GM23248 (cell line): ENCODE results near the gene PCBP3. TPM values are rescaled to one million over a fixed set of nuclear protein-coding genes. Genes with fewer than 3 reads are reported as not detected.

ENCODE experiments used
- DNase-seq: peaks from one replicate; pipeline ENCODE4 v3.0.0-alpha.2; 2015
- H2AFZ ChIP-seq: fragments of 200-600 bp; sonication (generic); 2 replicates; pipeline ENCODE4 v1.6.1; 2016; ENCODE audit warnings: antibody characterized with exemption
- H3F3A ChIP-seq: fragments of 200-600 bp; sonication (generic); 2 replicates; pipeline ENCODE4 v1.6.1; 2016; ENCODE audit warnings: mild to moderate bottlenecking, antibody characterized with exemption, mixed run types; ENCODE audit not compliant: insufficient read depth
- H3K27ac ChIP-seq: fragments of 200-600 bp; sonication (generic); 2 replicates; pipeline ENCODE4 v1.5.1; 2016; ENCODE audit warnings: mild to moderate bottlenecking
- H3K27me3 ChIP-seq: fragments of 200-600 bp; sonication (generic); replicated peaks from 2 replicates; pipeline ENCODE4 v1.6.1; 2016; ENCODE audit warnings: mild to moderate bottlenecking; ENCODE audit not compliant: insufficient read depth
- H3K36me3 ChIP-seq: fragments of 200-600 bp; sonication (generic); 2 replicates; pipeline ENCODE4 v1.6.1; 2016; ENCODE audit warnings: low read depth, mild to moderate bottlenecking
- H3K4me1 ChIP-seq: fragments of 200-600 bp; sonication (generic); 2 replicates; pipeline ENCODE4 v1.6.1; 2016; ENCODE audit warnings: mild to moderate bottlenecking; ENCODE audit not compliant: insufficient read depth
- H3K4me2 ChIP-seq: fragments of 200-600 bp; sonication (generic); one replicate; pipeline ENCODE4 v1.6.1; 2016; ENCODE audit warnings: mild to moderate bottlenecking; ENCODE audit not compliant: unreplicated experiment
- H3K4me3 ChIP-seq: fragments of 200-600 bp; sonication (generic); 2 replicates; pipeline ENCODE4 v1.5.1; 2016; ENCODE audit warnings: mild to moderate bottlenecking
- H3K79me2 ChIP-seq: fragments of 200-600 bp; sonication (generic); 2 replicates; pipeline ENCODE4 v1.6.1; 2016; ENCODE audit warnings: mild to moderate bottlenecking; ENCODE audit not compliant: insufficient read depth
- H3K9ac ChIP-seq: fragments of 200-600 bp; sonication (generic); 2 replicates; pipeline ENCODE4 v1.6.1; 2016; ENCODE audit warnings: mild to moderate bottlenecking
- H3K9me2 ChIP-seq: fragments of 200-600 bp; sonication (generic); 2 replicates; pipeline ENCODE4 v1.6.1; 2016; ENCODE audit warnings: mixed run types, mild to moderate bottlenecking, moderate library complexity; ENCODE audit not compliant: insufficient read depth
- H3K9me3 ChIP-seq: fragments of 200-600 bp; sonication (generic); one replicate; pipeline ENCODE4 v1.6.1; 2017; ENCODE audit warnings: low read depth
- H4K20me1 ChIP-seq: fragments of 200-600 bp; sonication (generic); 2 replicates; pipeline ENCODE4 v1.6.0; 2016; ENCODE audit not compliant: insufficient read depth
- EZH2 ChIP-seq: fragments of 200-600 bp; sonication (generic); IDR thresholded peaks from 2 replicates; pipeline ENCODE4 v1.6.1; 2018; ENCODE audit warnings: antibody characterized with exemption, mild to moderate bottlenecking; ENCODE audit not compliant: insufficient read depth, poor library complexity, severe bottlenecking
- EZH2phosphoT487 ChIP-seq: fragments of 200-600 bp; sonication (generic); IDR thresholded peaks from 2 replicates; pipeline ENCODE4 v1.6.1; 2018; ENCODE audit warnings: antibody characterized with exemption, moderate library complexity, mild to moderate bottlenecking, low read depth; ENCODE audit not compliant: insufficient read depth
- WGBS, 2 experiments: methylation state at CpG; one replicate each; pipeline ENCODE4 v1.1.6; 2015 to 2017; ENCODE audit warnings: low lambda C conversion rate in 2 of 2, low coverage in 1 of 2; ENCODE audit errors: missing lambda C conversion rate in 2 of 2; 5-methylcytosine and 5-hydroxymethylcytosine counted together
- in situ Hi-C: fragments of 300-500 bp; cut with MboI; formaldehyde crosslinking; loops from 2 replicates; pipeline ENCODE4 v1.15.0; 2020
- polyA plus RNA-seq: library from polyadenylated mRNA; unstranded; fragments of >200 nt; fragmentation: Nextera tagmentation; extraction: Ambion mirVana; gene quantifications from 2 replicates; pipeline ENCODE4 v1.2.1, GENCODE V29; 2016
- total RNA-seq: library from RNA; depleted of rRNA; stranded (reverse); fragments of >200 nt; shearing (Covaris generic); gene quantifications from 2 replicates; pipeline ENCODE4 v1.2.3, GENCODE V29; 2014

PCBP3 gene
- total and polyA plus RNA-seq, 2 experiments from 2014 or later = 0.32 to 1.3 TPM

- WGBS, 2 experiments = 64 to 69% methylated on average over 9 to 13 of the region's 13 CpGs
- Histone ChIP-seq H3F3A (peaks cover 12% of the 10 kb centered on the region; the same call in 1 of the 2 replicates), H3K9ac (no peak overlapping the region), H3K4me3 (no peak overlapping the region), H3K27me3 (no peaks in the 10 kb centered on the region; the same call in 1 of the 2 replicates), H4K20me1 (no peaks in the 10 kb centered on the region), H2AFZ (no peak overlapping the region), H3K9me3 (no peaks in the 10 kb centered on the region), H3K4me1 (no peaks in the 10 kb centered on the region), H3K79me2 (no peaks in the 10 kb centered on the region), H3K36me3 (no peaks in the 10 kb centered on the region), H3K9me2 (no peaks in the 10 kb centered on the region), H3K4me2 (no peak overlapping the region), H3K27ac (no peak overlapping the region)
- TF ChIP-seq EZH2phosphoT487 (no peak), EZH2 (no peak)
- no peak for DNase-seq
- in situ Hi-C loops = no loop called here
These were observed 5.6 kb upstream of the PCBP3 start for GRCh38 chr21:45637883-45638282.

- Histone ChIP-seq H3K4me1 (no peaks in the 10 kb centered on the region), H3K4me3 (no peak overlapping the region), H3K9ac (no peak overlapping the region), H3K27ac (no peak overlapping the region), H3K4me2 (no peak overlapping the region), H3F3A (peaks cover 12% of the 10 kb centered on the region; the same call in 1 of the 2 replicates), H3K9me3 (no peaks in the 10 kb centered on the region), H3K27me3 (no peaks in the 10 kb centered on the region; the same call in 1 of the 2 replicates), H3K36me3 (no peaks in the 10 kb centered on the region), H2AFZ (no peak overlapping the region), H4K20me1 (no peaks in the 10 kb centered on the region), H3K9me2 (no peaks in the 10 kb centered on the region), H3K79me2 (no peaks in the 10 kb centered on the region)
- TF ChIP-seq EZH2 = no peak
- DNase-seq = no peak
- WGBS, 2 experiments = 52% methylated on average over 8 of the region's 8 CpGs
- in situ Hi-C loops = no loop called here
These were observed 4.8 kb upstream of the PCBP3 start for GRCh38 chr21:45638707-45639106.

- H4K20me1 ChIP-seq = no peaks in the 10 kb centered on the region
- H2AFZ ChIP-seq = no peak overlapping the region
- no peak for TF ChIP-seq EZH2phosphoT487
- no peak for TF ChIP-seq EZH2
- 57 to 61% methylated on average over 10 to 11 of the region's 11 CpGs for WGBS, 2 experiments
- in situ Hi-C loops = no loop called here
- H3K27ac ChIP-seq = no peak overlapping the region
- peak; percentile 28 for DNase-seq
- no peaks in the 10 kb centered on the region; the same call in 1 of the 2 replicates for H3K27me3 ChIP-seq
- no peak overlapping the region for H3K4me3 ChIP-seq
- H3K79me2 ChIP-seq = no peaks in the 10 kb centered on the region
- no peaks in the 10 kb centered on the region for H3K9me2 ChIP-seq
- H3K4me1 ChIP-seq = no peaks in the 10 kb centered on the region
- H3K4me2 ChIP-seq = no peak overlapping the region
- H3K36me3 ChIP-seq = no peaks in the 10 kb centered on the region
- H3F3A ChIP-seq = peaks cover 12% of the 10 kb centered on the region; the same call in 1 of the 2 replicates
- H3K9ac ChIP-seq = no peak overlapping the region
- no peaks in the 10 kb centered on the region for H3K9me3 ChIP-seq
These were observed 4.1 kb upstream of the PCBP3 start for GRCh38 chr21:45639206-45640000.

GRCh38 chr21:45640001-45640887 lies 3.3 kb upstream of the PCBP3 start:
- Histone ChIP-seq H3K27me3 (no peaks in the 10 kb centered on the region; the same call in 1 of the 2 replicates), H4K20me1 (no peaks in the 10 kb centered on the region), H3K27ac (no peak overlapping the region), H3K9me3 (no peaks in the 10 kb centered on the region), H3F3A (peaks cover 15% of the 10 kb centered on the region; the same call in 1 of the 2 replicates), H3K4me2 (no peak overlapping the region), H3K36me3 (no peaks in the 10 kb centered on the region), H2AFZ (peak overlapping the region; percentile 45), H3K4me1 (no peaks in the 10 kb centered on the region), H3K4me3 (no peak overlapping the region), H3K9me2 (no peaks in the 10 kb centered on the region), H3K9ac (no peak overlapping the region), H3K79me2 (no peaks in the 10 kb centered on the region)
- TF ChIP-seq EZH2 = no peak
- TF ChIP-seq EZH2phosphoT487 = no peak
- no peak for DNase-seq
- WGBS, 2 experiments = 78 to 83% methylated on average over 6 of the region's 6 CpGs
- in situ Hi-C loops = no loop called here
